MM.1S (cell line): ENCODE measurements around the gene TBC1D23.

Source experiments
- DNase-seq: peaks from one replicate; pipeline ENCODE4 v3.0.0-alpha.2; 2015
- H2AFZ ChIP-seq: fragments of 300-600 bp; sonication (generic); 2 replicates; pipeline ENCODE4 v1.6.0; 2016; ENCODE audit warnings: antibody characterized with exemption, low read length
- H3F3A ChIP-seq: fragments of 300-600 bp; sonication (generic); 2 replicates; pipeline ENCODE4 v1.6.1; 2016; ENCODE audit warnings: mild to moderate bottlenecking, antibody characterized with exemption, low read length, moderate library complexity, mixed read lengths; ENCODE audit not compliant: insufficient read depth
- H3K27ac ChIP-seq: fragments of 300-600 bp; sonication (generic); 2 replicates; pipeline ENCODE4 v1.5.1; 2016; ENCODE audit warnings: mild to moderate bottlenecking, low read length
- H3K27me3 ChIP-seq: fragments of 300-600 bp; sonication (generic); replicated peaks from 2 replicates; pipeline ENCODE4 v1.6.0; 2016; ENCODE audit warnings: low read length; ENCODE audit not compliant: insufficient read depth
- H3K36me3 ChIP-seq: fragments of 300-600 bp; sonication (generic); replicated peaks from 2 replicates; pipeline ENCODE4 v1.6.1; 2016; ENCODE audit warnings: mild to moderate bottlenecking, low read length, mixed read lengths; ENCODE audit not compliant: insufficient read depth
- H3K4me1 ChIP-seq: fragments of 300-600 bp; sonication (generic); 2 replicates; pipeline ENCODE4 v1.6.1; 2016; ENCODE audit warnings: low read length, mixed read lengths
- H3K4me2 ChIP-seq: fragments of 300-600 bp; sonication (generic); 2 replicates; pipeline ENCODE4 v1.6.0; 2016; ENCODE audit warnings: low read depth, low read length
- H3K4me3 ChIP-seq: fragments of 300-600 bp; sonication (generic); 2 replicates; pipeline ENCODE4 v1.5.1; 2016; ENCODE audit warnings: low read length, mixed read lengths
- H3K79me2 ChIP-seq: fragments of 300-600 bp; sonication (generic); 2 replicates; pipeline ENCODE4 v1.6.1; 2016; ENCODE audit warnings: mixed run types, low read length, mixed read lengths
- H3K9ac ChIP-seq: fragments of 300-600 bp; sonication (generic); 2 replicates; pipeline ENCODE4 v1.6.1; 2016; ENCODE audit warnings: low read length, mixed read lengths
- H3K9me2 ChIP-seq: fragments of 300-600 bp; sonication (generic); replicated peaks from 2 replicates; pipeline ENCODE4 v1.6.1; 2016; ENCODE audit warnings: mild to moderate bottlenecking, low read length, mixed read lengths; ENCODE audit not compliant: insufficient read depth
- H3K9me3 ChIP-seq: fragments of 300-600 bp; sonication (generic); replicated peaks from 2 replicates; pipeline ENCODE4 v1.6.1; 2016; ENCODE audit warnings: mild to moderate bottlenecking, low read length, mixed read lengths; ENCODE audit not compliant: insufficient read depth
- H4K20me1 ChIP-seq: fragments of 300-600 bp; sonication (generic); 2 replicates; pipeline ENCODE4 v1.6.1; 2016; ENCODE audit warnings: mild to moderate bottlenecking, low read length, moderate library complexity, mixed read lengths; ENCODE audit not compliant: insufficient read depth
- EZH2 ChIP-seq: fragments of 300-600 bp; sonication (generic); optimal IDR thresholded peaks from 2 replicates; pipeline ENCODE3; 2017; ENCODE audit warnings: low read depth, mild to moderate bottlenecking, antibody characterized with exemption, low read length, mixed read lengths
- TF ChIP-seq, protein P1 (sequence below): fragments of 300-600 bp; sonication (generic); IDR thresholded peaks from 2 replicates; pipeline ENCODE4 v1.5.1; 2016; ENCODE audit warnings: antibody characterized with exemption, low read length, mixed read lengths

The TBC1D23 gene

DNA sequence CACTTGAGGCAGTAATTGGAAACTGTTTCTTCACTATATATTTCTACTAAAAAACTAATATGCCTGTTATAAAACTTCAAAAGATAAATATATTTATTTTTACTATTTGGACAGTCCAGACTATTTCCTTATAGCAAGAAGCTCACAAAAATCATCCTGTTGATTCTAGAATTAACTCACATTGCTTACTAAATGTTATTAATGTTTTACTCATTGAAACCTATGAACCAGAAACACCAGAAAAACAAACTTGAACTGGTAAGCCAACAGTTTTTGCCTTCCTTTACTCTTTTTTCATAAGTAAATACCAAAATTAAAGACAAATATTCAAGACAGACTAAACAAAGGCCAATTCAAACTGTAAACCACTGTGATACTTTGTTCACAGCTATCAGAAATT, 113.7 kb downstream of the TBC1D23 start:
- Histone ChIP-seq H3K27ac (no peak overlapping the region), H3K9me3 (no peaks in the 10 kb centered on the region), H3K4me2 (no peak overlapping the region), H3F3A (no peaks in the 10 kb centered on the region), H3K27me3 (no peaks in the 10 kb centered on the region), H3K4me1 (no peaks in the 10 kb centered on the region), H3K9me2 (no peaks in the 10 kb centered on the region), H3K9ac (no peak overlapping the region), H2AFZ (no peak overlapping the region), H4K20me1 (no peaks in the 10 kb centered on the region), H3K36me3 (peaks cover 9% of the 10 kb centered on the region), H3K4me3 (no peak overlapping the region), H3K79me2 (0 out of 2 replicates have a peak, but pooled peaks cover 4% of the 10 kb centered on the region)
- DNase-seq, result no peak
- no peak for TF ChIP-seq EZH2
- TF ChIP-seq, protein P1, sequence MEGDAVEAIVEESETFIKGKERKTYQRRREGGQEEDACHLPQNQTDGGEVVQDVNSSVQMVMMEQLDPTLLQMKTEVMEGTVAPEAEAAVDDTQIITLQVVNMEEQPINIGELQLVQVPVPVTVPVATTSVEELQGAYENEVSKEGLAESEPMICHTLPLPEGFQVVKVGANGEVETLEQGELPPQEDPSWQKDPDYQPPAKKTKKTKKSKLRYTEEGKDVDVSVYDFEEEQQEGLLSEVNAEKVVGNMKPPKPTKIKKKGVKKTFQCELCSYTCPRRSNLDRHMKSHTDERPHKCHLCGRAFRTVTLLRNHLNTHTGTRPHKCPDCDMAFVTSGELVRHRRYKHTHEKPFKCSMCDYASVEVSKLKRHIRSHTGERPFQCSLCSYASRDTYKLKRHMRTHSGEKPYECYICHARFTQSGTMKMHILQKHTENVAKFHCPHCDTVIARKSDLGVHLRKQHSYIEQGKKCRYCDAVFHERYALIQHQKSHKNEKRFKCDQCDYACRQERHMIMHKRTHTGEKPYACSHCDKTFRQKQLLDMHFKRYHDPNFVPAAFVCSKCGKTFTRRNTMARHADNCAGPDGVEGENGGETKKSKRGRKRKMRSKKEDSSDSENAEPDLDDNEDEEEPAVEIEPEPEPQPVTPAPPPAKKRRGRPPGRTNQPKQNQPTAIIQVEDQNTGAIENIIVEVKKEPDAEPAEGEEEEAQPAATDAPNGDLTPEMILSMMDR, result no peak
